GM21381 (cell line): ENCODE results near the gene ABLIM3.

Experiments used
- ATAC-seq: cut with Tn5 transposase; IDR thresholded peaks from one replicate; pipeline ENCODE4 v1.9.1; 2021; ENCODE audit warnings: mild to moderate bottlenecking, moderate library complexity; ENCODE audit not compliant: unreplicated experiment

The ABLIM3 gene

GRCh38 chr5:149132474-149132873 is 8.8 kb upstream of the ABLIM3 start:
- ATAC-seq = no peak

- no peak for ATAC-seq
Observed at GRCh38 chr5:149133795-149134777, 7.2 kb upstream of the ABLIM3 start.

GRCh38 chr5:149134778-149135500 is 6.4 kb upstream of the ABLIM3 start:
- no peak for ATAC-seq

GRCh38 chr5:149135536-149136201 is 5.6 kb upstream of the ABLIM3 start:
- ATAC-seq = no peak

GRCh38 chr5:149138182-149138923 is 2.9 kb upstream of the ABLIM3 start:
- no peak for ATAC-seq

- ATAC-seq = no peak
Observed at GRCh38 chr5:149140197-149141002, 893 bp upstream of the ABLIM3 start.

GRCh38 chr5:149141957-149142851 is 911 bp downstream of the ABLIM3 start:
- no peak for ATAC-seq

GRCh38 chr5:149143470-149143869 is 2.2 kb downstream of the ABLIM3 start:
- ATAC-seq = no peak

GRCh38 chr5:149144637-149145036 is 3.3 kb downstream of the ABLIM3 start:
- ATAC-seq = no peak

- ATAC-seq = no peak
Observed at GRCh38 chr5:149145138-149145537, 3.8 kb downstream of the ABLIM3 start.

GRCh38 chr5:149147676-149148075 is 6.4 kb downstream of the ABLIM3 start:
- ATAC-seq = no peak

- ATAC-seq = no peak
Observed at GRCh38 chr5:149149942-149150341, 8.6 kb downstream of the ABLIM3 start.

GRCh38 chr5:149150457-149150856 is 9.2 kb downstream of the ABLIM3 start:
- no peak for ATAC-seq

GRCh38 chr5:149151717-149152116 is 10.4 kb downstream of the ABLIM3 start:
- no peak for ATAC-seq

GRCh38 chr5:149152317-149152746 is 11.0 kb downstream of the ABLIM3 start:
- ATAC-seq = no peak

GRCh38 chr5:149153193-149153750 is 12.0 kb downstream of the ABLIM3 start:
- no peak for ATAC-seq

GRCh38 chr5:149153751-149154610 is 12.7 kb downstream of the ABLIM3 start:
- ATAC-seq = no peak

GRCh38 chr5:149154650-149155049 is 13.4 kb downstream of the ABLIM3 start:
- no peak for ATAC-seq
